Muscle of back (tissue), 11 donors: Measurements from ENCODE around the gene DHX58. TPM values are rescaled to one million over a fixed set of nuclear protein-coding genes. Genes with fewer than 3 reads are reported as not detected.

Source experiments
- DNase-seq, 3 donors: peaks; one replicate each; pipeline versions ENCODE4 v3.0.0 to v3.0.0-alpha.2; 2013
- polyA plus RNA-seq, 10 donors: library from polyadenylated mRNA; unstranded; fragments of 120-200 nt; gene quantifications; one replicate each; pipeline ENCODE4 v1.2.1, GENCODE V29; 2013; ENCODE audit not compliant: insufficient read length in 10 of 10

Gene DHX58
- polyA plus RNA-seq, 10 donors: 3.7 to 8.7 (median 5.2) TPM

- DNase-seq: no peak
These were observed 1.9 kb downstream of the DHX58 start for GRCh38 chr17:42110301-42111264.

GRCh38 chr17:42109086-42109485 lies 3.4 kb downstream of the DHX58 start:
- DNase-seq: no peak

GRCh38 chr17:42107597-42108576 lies 4.6 kb downstream of the DHX58 start:
- peak; percentile 29 to 62 (median 51) for DNase-seq

- no peak for DNase-seq
These were observed 5.4 kb downstream of the DHX58 start for GRCh38 chr17:42107124-42107523.

- DNase-seq: no peak
These were observed 6.5 kb downstream of the DHX58 start for GRCh38 chr17:42106009-42106408.

GRCh38 chr17:42104264-42104663 lies 8.2 kb downstream of the DHX58 start:
- no peak for DNase-seq

GRCh38 chr17:42103221-42103954 lies 9.1 kb downstream of the DHX58 start:
- DNase-seq: no peak

- peak; percentile 35 to 61 (median 61) for DNase-seq
These were observed 10.8 kb downstream of the DHX58 start for GRCh38 chr17:42101513-42102292.

- DNase-seq: no peak
These were observed 13.6 kb downstream of the DHX58 start for GRCh38 chr17:42098730-42099399.

- no peak for DNase-seq
These were observed 14.6 kb downstream of the DHX58 start, which contains the start of gene ZNF385C for GRCh38 chr17:42097691-42098631. Gene ZNF385C (minus strand): TSS chr17:42098473. CDS start chr17:42063056, 35,417 bp downstream.

GRCh38 chr17:42096360-42097111 lies 16.0 kb downstream of the DHX58 start:
- no peak for DNase-seq

GRCh38 chr17:42094375-42095069 lies 18.0 kb downstream of the DHX58 start:
- DNase-seq: no peak

- DNase-seq: no peak
These were observed 19.6 kb downstream of the DHX58 start for GRCh38 chr17:42092939-42093338.

GRCh38 chr17:42090964-42091790 lies 21.3 kb downstream of the DHX58 start:
- DNase-seq: no peak

GRCh38 chr17:42088736-42089135 lies 23.8 kb downstream of the DHX58 start:
- DNase-seq: no peak
